ENCODE measurements around the gene ABCB4. TPM values are rescaled to one million over a fixed set of nuclear protein-coding genes. Genes with fewer than 3 reads are reported as not detected.

ABCB4 gene
- total and polyA plus RNA-seq, 2 experiments from 2014 or later = 1.2 to 1.5 TPM

DNA sequence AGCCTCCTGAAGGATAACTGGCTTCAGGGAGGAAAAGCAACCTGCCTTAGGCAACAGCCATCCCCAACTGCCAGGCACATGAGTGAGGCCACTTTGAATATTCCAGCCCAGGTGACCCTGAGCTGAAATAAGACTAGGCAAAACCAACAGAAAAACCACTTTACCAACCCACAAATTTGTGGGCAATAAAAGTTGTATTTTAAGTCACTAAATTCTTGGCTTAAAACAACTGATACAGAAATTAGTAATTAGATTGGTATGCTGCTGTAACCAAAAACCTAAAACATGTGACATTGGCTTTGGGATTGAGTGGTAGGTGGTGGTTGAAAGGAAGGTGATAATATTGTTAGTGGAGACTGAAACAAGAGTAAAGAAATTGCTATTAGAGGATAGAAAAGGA, 39.9 kb downstream of the ABCB4 start:
- peaks cover 13% of the 10 kb centered on the region; the same call in 2 of the 3 replicates for H3K4me1 Mint-ChIP-seq
- no peaks in the 10 kb centered on the region for H3K4me1 ChIP-seq (ENCODE audit: insufficient read depth)
- no peak overlapping the region for H3K4me3 Mint-ChIP-seq
- H3K9me3 Mint-ChIP-seq = no peaks in the 10 kb centered on the region
- H3K9me2 ChIP-seq (ENCODE audit: insufficient read depth) = no peaks in the 10 kb centered on the region
- H2AFZ ChIP-seq = no peak overlapping the region
- no peaks in the 10 kb centered on the region for H3K27me3 Mint-ChIP-seq (ENCODE audit: insufficient read depth, low read depth, poor library complexity)
- H3K36me3 ChIP-seq (ENCODE audit: insufficient read depth) = no peaks in the 10 kb centered on the region
- H4K20me1 ChIP-seq (replicated peaks; ENCODE audit: insufficient read depth) = no peaks in the 10 kb centered on the region
- ATAC-seq = no peak
- no peaks in the 10 kb centered on the region for H3K36me3 Mint-ChIP-seq (ENCODE audit: low read depth)
- no peaks in the 10 kb centered on the region for H3K79me2 ChIP-seq (replicated peaks; ENCODE audit: insufficient read depth)
- no peaks in the 10 kb centered on the region for H3F3A ChIP-seq (replicated peaks; ENCODE audit: low read depth)
- no peak overlapping the region for H3K4me3 ChIP-seq
- H3K27ac ChIP-seq (ENCODE audit: low read depth) = no peak overlapping the region
- no peak for DNase-seq (ENCODE audit: low spot score)
- TF ChIP-seq NANOG (IDR thresholded peaks at IDR 0.05; ENCODE audit: borderline replicate concordance) = no peak
- TF ChIP-seq ZNF331 (CRISPR knock-in tag; IDR thresholded peaks at IDR 0.05; ENCODE audit: low read depth) = no peak
- TF ChIP-seq JUNB (IDR thresholded peaks at IDR 0.05; ENCODE audit: unreplicated experiment) = no peak
- TF ChIP-seq, protein P1, sequence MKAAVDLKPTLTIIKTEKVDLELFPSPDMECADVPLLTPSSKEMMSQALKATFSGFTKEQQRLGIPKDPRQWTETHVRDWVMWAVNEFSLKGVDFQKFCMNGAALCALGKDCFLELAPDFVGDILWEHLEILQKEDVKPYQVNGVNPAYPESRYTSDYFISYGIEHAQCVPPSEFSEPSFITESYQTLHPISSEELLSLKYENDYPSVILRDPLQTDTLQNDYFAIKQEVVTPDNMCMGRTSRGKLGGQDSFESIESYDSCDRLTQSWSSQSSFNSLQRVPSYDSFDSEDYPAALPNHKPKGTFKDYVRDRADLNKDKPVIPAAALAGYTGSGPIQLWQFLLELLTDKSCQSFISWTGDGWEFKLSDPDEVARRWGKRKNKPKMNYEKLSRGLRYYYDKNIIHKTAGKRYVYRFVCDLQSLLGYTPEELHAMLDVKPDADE (IDR thresholded peaks at IDR 0.05) = no peak
- no peak for TF ChIP-seq EZH2phosphoT487 (IDR thresholded peaks at IDR 0.05; ENCODE audit: unreplicated experiment)
- no peak for TF ChIP-seq CREB1 (CRISPR knock-in tag; IDR thresholded peaks at IDR 0.05; ENCODE audit: low read depth)
- no peak for TF ChIP-seq STAT1 (IDR thresholded peaks at IDR 0.05; ENCODE audit: unreplicated experiment)
- TF ChIP-seq, protein P2, sequence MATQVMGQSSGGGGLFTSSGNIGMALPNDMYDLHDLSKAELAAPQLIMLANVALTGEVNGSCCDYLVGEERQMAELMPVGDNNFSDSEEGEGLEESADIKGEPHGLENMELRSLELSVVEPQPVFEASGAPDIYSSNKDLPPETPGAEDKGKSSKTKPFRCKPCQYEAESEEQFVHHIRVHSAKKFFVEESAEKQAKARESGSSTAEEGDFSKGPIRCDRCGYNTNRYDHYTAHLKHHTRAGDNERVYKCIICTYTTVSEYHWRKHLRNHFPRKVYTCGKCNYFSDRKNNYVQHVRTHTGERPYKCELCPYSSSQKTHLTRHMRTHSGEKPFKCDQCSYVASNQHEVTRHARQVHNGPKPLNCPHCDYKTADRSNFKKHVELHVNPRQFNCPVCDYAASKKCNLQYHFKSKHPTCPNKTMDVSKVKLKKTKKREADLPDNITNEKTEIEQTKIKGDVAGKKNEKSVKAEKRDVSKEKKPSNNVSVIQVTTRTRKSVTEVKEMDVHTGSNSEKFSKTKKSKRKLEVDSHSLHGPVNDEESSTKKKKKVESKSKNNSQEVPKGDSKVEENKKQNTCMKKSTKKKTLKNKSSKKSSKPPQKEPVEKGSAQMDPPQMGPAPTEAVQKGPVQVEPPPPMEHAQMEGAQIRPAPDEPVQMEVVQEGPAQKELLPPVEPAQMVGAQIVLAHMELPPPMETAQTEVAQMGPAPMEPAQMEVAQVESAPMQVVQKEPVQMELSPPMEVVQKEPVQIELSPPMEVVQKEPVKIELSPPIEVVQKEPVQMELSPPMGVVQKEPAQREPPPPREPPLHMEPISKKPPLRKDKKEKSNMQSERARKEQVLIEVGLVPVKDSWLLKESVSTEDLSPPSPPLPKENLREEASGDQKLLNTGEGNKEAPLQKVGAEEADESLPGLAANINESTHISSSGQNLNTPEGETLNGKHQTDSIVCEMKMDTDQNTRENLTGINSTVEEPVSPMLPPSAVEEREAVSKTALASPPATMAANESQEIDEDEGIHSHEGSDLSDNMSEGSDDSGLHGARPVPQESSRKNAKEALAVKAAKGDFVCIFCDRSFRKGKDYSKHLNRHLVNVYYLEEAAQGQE (IDR thresholded peaks at IDR 0.05; ENCODE audit: unreplicated experiment) = no peak
- TF ChIP-seq, protein P3, sequence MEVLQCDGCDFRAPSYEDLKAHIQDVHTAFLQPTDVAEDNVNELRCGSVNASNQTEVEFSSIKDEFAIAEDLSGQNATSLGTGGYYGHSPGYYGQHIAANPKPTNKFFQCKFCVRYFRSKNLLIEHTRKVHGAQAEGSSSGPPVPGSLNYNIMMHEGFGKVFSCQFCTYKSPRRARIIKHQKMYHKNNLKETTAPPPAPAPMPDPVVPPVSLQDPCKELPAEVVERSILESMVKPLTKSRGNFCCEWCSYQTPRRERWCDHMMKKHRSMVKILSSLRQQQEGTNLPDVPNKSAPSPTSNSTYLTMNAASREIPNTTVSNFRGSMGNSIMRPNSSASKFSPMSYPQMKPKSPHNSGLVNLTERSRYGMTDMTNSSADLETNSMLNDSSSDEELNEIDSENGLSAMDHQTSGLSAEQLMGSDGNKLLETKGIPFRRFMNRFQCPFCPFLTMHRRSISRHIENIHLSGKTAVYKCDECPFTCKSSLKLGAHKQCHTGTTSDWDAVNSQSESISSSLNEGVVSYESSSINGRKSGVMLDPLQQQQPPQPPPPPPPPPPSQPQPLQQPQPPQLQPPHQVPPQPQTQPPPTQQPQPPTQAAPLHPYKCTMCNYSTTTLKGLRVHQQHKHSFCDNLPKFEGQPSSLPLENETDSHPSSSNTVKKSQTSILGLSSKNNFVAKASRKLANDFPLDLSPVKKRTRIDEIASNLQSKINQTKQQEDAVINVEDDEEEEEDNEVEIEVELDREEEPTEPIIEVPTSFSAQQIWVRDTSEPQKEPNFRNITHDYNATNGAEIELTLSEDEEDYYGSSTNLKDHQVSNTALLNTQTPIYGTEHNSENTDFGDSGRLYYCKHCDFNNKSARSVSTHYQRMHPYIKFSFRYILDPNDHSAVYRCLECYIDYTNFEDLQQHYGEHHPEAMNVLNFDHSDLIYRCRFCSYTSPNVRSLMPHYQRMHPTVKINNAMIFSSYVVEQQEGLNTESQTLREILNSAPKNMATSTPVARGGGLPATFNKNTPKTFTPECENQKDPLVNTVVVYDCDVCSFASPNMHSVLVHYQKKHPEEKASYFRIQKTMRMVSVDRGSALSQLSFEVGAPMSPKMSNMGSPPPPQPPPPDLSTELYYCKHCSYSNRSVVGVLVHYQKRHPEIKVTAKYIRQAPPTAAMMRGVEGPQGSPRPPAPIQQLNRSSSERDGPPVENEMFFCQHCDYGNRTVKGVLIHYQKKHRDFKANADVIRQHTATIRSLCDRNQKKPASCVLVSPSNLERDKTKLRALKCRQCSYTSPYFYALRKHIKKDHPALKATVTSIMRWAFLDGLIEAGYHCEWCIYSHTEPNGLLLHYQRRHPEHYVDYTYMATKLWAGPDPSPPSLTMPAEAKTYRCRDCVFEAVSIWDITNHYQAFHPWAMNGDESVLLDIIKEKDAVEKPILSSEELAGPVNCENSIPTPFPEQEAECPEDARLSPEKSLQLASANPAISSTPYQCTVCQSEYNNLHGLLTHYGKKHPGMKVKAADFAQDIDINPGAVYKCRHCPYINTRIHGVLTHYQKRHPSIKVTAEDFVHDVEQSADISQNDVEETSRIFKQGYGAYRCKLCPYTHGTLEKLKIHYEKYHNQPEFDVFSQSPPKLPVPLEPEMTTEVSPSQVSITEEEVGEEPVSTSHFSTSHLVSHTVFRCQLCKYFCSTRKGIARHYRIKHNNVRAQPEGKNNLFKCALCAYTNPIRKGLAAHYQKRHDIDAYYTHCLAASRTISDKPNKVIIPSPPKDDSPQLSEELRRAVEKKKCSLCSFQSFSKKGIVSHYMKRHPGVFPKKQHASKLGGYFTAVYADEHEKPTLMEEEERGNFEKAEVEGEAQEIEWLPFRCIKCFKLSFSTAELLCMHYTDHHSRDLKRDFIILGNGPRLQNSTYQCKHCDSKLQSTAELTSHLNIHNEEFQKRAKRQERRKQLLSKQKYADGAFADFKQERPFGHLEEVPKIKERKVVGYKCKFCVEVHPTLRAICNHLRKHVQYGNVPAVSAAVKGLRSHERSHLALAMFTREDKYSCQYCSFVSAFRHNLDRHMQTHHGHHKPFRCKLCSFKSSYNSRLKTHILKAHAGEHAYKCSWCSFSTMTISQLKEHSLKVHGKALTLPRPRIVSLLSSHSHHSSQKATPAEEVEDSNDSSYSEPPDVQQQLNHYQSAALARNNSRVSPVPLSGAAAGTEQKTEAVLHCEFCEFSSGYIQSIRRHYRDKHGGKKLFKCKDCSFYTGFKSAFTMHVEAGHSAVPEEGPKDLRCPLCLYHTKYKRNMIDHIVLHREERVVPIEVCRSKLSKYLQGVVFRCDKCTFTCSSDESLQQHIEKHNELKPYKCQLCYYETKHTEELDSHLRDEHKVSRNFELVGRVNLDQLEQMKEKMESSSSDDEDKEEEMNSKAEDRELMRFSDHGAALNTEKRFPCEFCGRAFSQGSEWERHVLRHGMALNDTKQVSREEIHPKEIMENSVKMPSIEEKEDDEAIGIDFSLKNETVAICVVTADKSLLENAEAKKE (CRISPR knock-in tag; IDR thresholded peaks at IDR 0.05) = no peak
- TF ChIP-seq POLR2AphosphoS5 (IDR thresholded peaks at IDR 0.05; ENCODE audit: low read depth) = no peak
- no peak for TF ChIP-seq ZNF114 (CRISPR knock-in tag; IDR thresholded peaks at IDR 0.05)
- TF ChIP-seq, protein P4, sequence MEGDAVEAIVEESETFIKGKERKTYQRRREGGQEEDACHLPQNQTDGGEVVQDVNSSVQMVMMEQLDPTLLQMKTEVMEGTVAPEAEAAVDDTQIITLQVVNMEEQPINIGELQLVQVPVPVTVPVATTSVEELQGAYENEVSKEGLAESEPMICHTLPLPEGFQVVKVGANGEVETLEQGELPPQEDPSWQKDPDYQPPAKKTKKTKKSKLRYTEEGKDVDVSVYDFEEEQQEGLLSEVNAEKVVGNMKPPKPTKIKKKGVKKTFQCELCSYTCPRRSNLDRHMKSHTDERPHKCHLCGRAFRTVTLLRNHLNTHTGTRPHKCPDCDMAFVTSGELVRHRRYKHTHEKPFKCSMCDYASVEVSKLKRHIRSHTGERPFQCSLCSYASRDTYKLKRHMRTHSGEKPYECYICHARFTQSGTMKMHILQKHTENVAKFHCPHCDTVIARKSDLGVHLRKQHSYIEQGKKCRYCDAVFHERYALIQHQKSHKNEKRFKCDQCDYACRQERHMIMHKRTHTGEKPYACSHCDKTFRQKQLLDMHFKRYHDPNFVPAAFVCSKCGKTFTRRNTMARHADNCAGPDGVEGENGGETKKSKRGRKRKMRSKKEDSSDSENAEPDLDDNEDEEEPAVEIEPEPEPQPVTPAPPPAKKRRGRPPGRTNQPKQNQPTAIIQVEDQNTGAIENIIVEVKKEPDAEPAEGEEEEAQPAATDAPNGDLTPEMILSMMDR (conservative IDR thresholded peaks at IDR 0.05; ENCODE audit: low read depth in 2 of 2) = no peak
- no peak for TF ChIP-seq EZH2 (IDR thresholded peaks at IDR 0.05; ENCODE audit: low read depth, unreplicated experiment)
- no peak overlapping the region for H3K27ac Mint-ChIP-seq
- H3K4me2 ChIP-seq = no peak overlapping the region
- no peaks in the 10 kb centered on the region for H3K27me3 ChIP-seq (ENCODE audit: insufficient read depth)

Measured in GM23338 (cell line).